A549 (cell line): ENCODE measurements around the gene PIGC. TPM values are rescaled to one million over a fixed set of nuclear protein-coding genes. Genes with fewer than 3 reads are reported as not detected.

Source experiments
- ATAC-seq, 2 experiments: fragments of 200-7000 bp in 1 of 2; fragments of >200 bp in 1 of 2; cut with Nextera tagmentation in 1 of 2; cut with Tn5 transposase in 1 of 2; 3 replicates each; pipeline versions ENCODE4 v1.8.0 to v1.9.1; 2018 to 2020; ENCODE audit warnings: mild to moderate bottlenecking in 1 of 2, moderate library complexity in 1 of 2
- CTCF ChIA-PET: fragments of 300-600 bp; sonication (Branson Sonifier 250); formaldehyde crosslinking; extraction: SDS; loops from one replicate; lab custom pipeline; 2021; ENCODE audit warnings: antibody characterized with exemption, inconsistent platforms; lab: Yijun Ruan, JAX
- POLR2A ChIA-PET: fragments of 350-600 bp; formaldehyde crosslinking; extraction: SDS; loops from one replicate; lab custom pipeline; 2021; ENCODE audit warnings: antibody characterized with exemption, inconsistent platforms; lab: Yijun Ruan, JAX
- DNase-seq, 2 experiments: peaks; one replicate each; pipeline versions ENCODE4 v3.0.0 to v3.0.0-alpha.2; 2011 to 2016; ENCODE audit warnings: low read depth in 1 of 2, low spot score in 1 of 2
- FAIRE-seq: peaks from 2 replicates; lab custom pipeline; 2011; peaks lifted over from hg19 to GRCh38; lab: Jason Lieb, UNC
- H3K27ac ChIP-seq, 2 experiments: fragments of >200 bp; sonication (Bioruptor Twin); formaldehyde crosslinking; 3 replicates each; pipeline ENCODE4 v1.5.1; 2016 to 2017
- H3K4me1 ChIP-seq: fragments of >200 bp; sonication (Bioruptor Twin); formaldehyde crosslinking; 3 replicates; pipeline ENCODE4 v1.6.1; 2016
- H3K4me2 ChIP-seq: fragments of >200 bp; sonication (Bioruptor Twin); formaldehyde crosslinking; 3 replicates; pipeline ENCODE4 v1.6.1; 2016
- H3K4me3 ChIP-seq: fragments of >200 bp; sonication (Bioruptor Twin); formaldehyde crosslinking; 3 replicates; pipeline ENCODE4 v1.5.1; 2016
- H3K9me3 ChIP-seq: fragments of >200 bp; sonication (Bioruptor Twin); formaldehyde crosslinking; 3 replicates; pipeline ENCODE4 v1.6.1; 2016
- BHLHE40 ChIP-seq: IDR thresholded peaks from 2 replicates; pipeline ENCODE4 v1.6.1; 2012; ENCODE audit warnings: low read depth, low read length, inconsistent platforms
- CBX2 ChIP-seq: fragments of 200-600 bp; sonication (generic); IDR thresholded peaks from 2 replicates; pipeline ENCODE4 v1.6.1; 2016; ENCODE audit warnings: low read depth, mild to moderate bottlenecking, borderline replicate concordance
- CBX8 ChIP-seq: fragments of 200-600 bp; sonication (generic); IDR thresholded peaks from 2 replicates; pipeline ENCODE4 v1.6.1; 2016
- E2F6 ChIP-seq: IDR thresholded peaks from 2 replicates; pipeline ENCODE4 v1.6.1; 2012; ENCODE audit warnings: low read depth, borderline replicate concordance
- EHMT2 ChIP-seq: fragments of 200-600 bp; sonication (generic); IDR thresholded peaks from 2 replicates; pipeline ENCODE4 v1.6.1; 2016; ENCODE audit warnings: antibody characterized with exemption, low read depth, mild to moderate bottlenecking, moderate library complexity
- EP300 ChIP-seq, 2 experiments: fragments of >200 bp; sonication (Bioruptor Twin); formaldehyde crosslinking; IDR thresholded peaks; 2 replicates in 1 of 2; 3 replicates in 1 of 2; pipeline ENCODE4 v1.6.1; 2016 to 2017
- FOSL2 ChIP-seq, 2 experiments: fragments of 450-650 bp in 1 of 2; fragments of >200 bp in 1 of 2; sonication (Bioruptor Twin) in 1 of 2; formaldehyde crosslinking; IDR thresholded peaks; 2 replicates each; pipeline versions ENCODE4 v1.5.0 to v1.6.1; 2016 to 2020; ENCODE audit warnings: mild to moderate bottlenecking in 1 of 2, moderate library complexity in 1 of 2
- GATA3 ChIP-seq: IDR thresholded peaks from 2 replicates; pipeline ENCODE4 v1.6.1; 2012; ENCODE audit warnings: borderline replicate concordance
- KDM1A ChIP-seq: fragments of 200-600 bp; sonication (generic); IDR thresholded peaks from 2 replicates; pipeline ENCODE4 v1.6.1; 2016; ENCODE audit warnings: low read depth, mild to moderate bottlenecking
- KDM5A ChIP-seq: fragments of 200-600 bp; sonication (generic); IDR thresholded peaks from 2 replicates; pipeline ENCODE4 v1.6.1; 2016; ENCODE audit warnings: antibody characterized with exemption, mild to moderate bottlenecking
- MAFK ChIP-seq: fragments of 450-650 bp; IDR thresholded peaks from 2 replicates; pipeline ENCODE4 v1.6.1; 2014; ENCODE audit not compliant: partially characterized antibody
- MAZ ChIP-seq: fragments of 150-350 bp; IDR thresholded peaks from 2 replicates; pipeline ENCODE4 v1.6.1; 2014; ENCODE audit warnings: antibody characterized with exemption, low read depth, low read length, borderline replicate concordance
- MYC ChIP-seq: IDR thresholded peaks from 2 replicates; pipeline ENCODE4 v1.6.1; 2012; ENCODE audit warnings: mild to moderate bottlenecking, inconsistent platforms, low read length, improper control_type of control experiment, borderline replicate concordance
- NFE2L2 ChIP-seq: fragments of 150-350 bp; conservative IDR thresholded peaks from 2 replicates; pipeline ENCODE4 v1.6.1; 2014; ENCODE audit warnings: low read length
- NPAS2 ChIP-seq: fragments of 250-450 bp; sonication (Bioruptor Pico); IDR thresholded peaks from 2 replicates; pipeline ENCODE4 v1.8.0; 2022; ENCODE audit warnings: mild to moderate bottlenecking, moderate library complexity, borderline replicate concordance
- NR3C1 ChIP-seq: fragments of >200 bp; sonication (Bioruptor Twin); formaldehyde crosslinking; IDR thresholded peaks from 3 replicates; pipeline ENCODE4 v1.6.1; 2017
- PBX3 ChIP-seq: IDR thresholded peaks from 2 replicates; pipeline ENCODE4 v1.6.1; 2012
- POLR2AphosphoS2 ChIP-seq: conservative IDR thresholded peaks from 2 replicates; pipeline ENCODE4 v1.6.1; 2012; ENCODE audit warnings: low read length, improper control_type of control experiment, inconsistent platforms
- RAD21 ChIP-seq, 2 experiments: fragments of >200 bp in 1 of 2; sonication (Bioruptor Twin) in 1 of 2; formaldehyde crosslinking in 1 of 2; IDR thresholded peaks in 1 of 2; conservative IDR thresholded peaks in 1 of 2; 2 replicates in 1 of 2; 3 replicates in 1 of 2; pipeline ENCODE4 v1.6.1; 2012 to 2018; ENCODE audit warnings: inconsistent platforms in 1 of 2
- RARB ChIP-seq: fragments of 250-450 bp; sonication (Bioruptor Pico); IDR thresholded peaks from 2 replicates; pipeline ENCODE4 v1.8.0; 2021; ENCODE audit warnings: mild to moderate bottlenecking, moderate library complexity
- RCOR1 ChIP-seq: fragments of 150-350 bp; IDR thresholded peaks from 2 replicates; pipeline ENCODE4 v1.6.1; 2014; ENCODE audit warnings: antibody characterized with exemption, low read length, low read depth
- RFX5 ChIP-seq: fragments of 450-650 bp; IDR thresholded peaks from 2 replicates; pipeline ENCODE4 v1.7.1; 2014; ENCODE audit warnings: antibody characterized with exemption, mild to moderate bottlenecking, moderate library complexity
- SMC3 ChIP-seq: fragments of >200 bp; sonication (Bioruptor Twin); formaldehyde crosslinking; IDR thresholded peaks from 3 replicates; pipeline ENCODE4 v1.6.1; 2018; ENCODE audit warnings: inconsistent platforms
- TFCP2L1 ChIP-seq: fragments of 250-450 bp; sonication (Bioruptor Pico); IDR thresholded peaks from 2 replicates; pipeline ENCODE4 v1.5.0; 2021; ENCODE audit warnings: mild to moderate bottlenecking
- TP53 ChIP-seq: fragments of 250-450 bp; sonication (Bioruptor Pico); IDR thresholded peaks from 2 replicates; pipeline ENCODE4 v1.5.0; 2021; ENCODE audit warnings: mild to moderate bottlenecking, moderate library complexity
- WGBS: methylation state at CpG from one replicate; pipeline ENCODE4 v1.1.6; 2017; ENCODE audit errors: missing lambda C conversion rate; 5-methylcytosine and 5-hydroxymethylcytosine counted together
- polyA plus RNA-seq, 4 experiments: library from polyadenylated mRNA; depleted of rRNA in 3 of 4; stranded (reverse); fragments of >200 nt; fragmentation: RNase III in 1 of 4; extraction: RNeasy Plus Mini Kit Qiagen cat#74134 plus additional on column Dnase treatment in 1 of 4; gene quantifications; 2 replicates in 3 of 4; 3 replicates in 1 of 4; pipeline ENCODE4 v1.2.3, GENCODE V29; 2011 to 2017
- TF ChIP-seq, protein P1 (sequence below): fragments of >200 bp; sonication (Bioruptor Twin); formaldehyde crosslinking; IDR thresholded peaks from 3 replicates; pipeline ENCODE4 v1.6.1; 2016
- TF ChIP-seq, protein P2 (sequence below): fragments of 150-350 bp; IDR thresholded peaks from 2 replicates; pipeline ENCODE4 v1.6.1; 2014; ENCODE audit warnings: low read depth, mild to moderate bottlenecking, low read length

Gene PIGC
- polyA plus RNA-seq, 2 of the 4 experiments (the other 2 are of a cell fraction), result 30.7 to 50.0 TPM

- POLR2A ChIA-PET, result no interaction called here
- FAIRE-seq, result no peak
- Histone ChIP-seq H3K27ac (no peak overlapping the region), H3K4me2 (no peak overlapping the region), H3K4me1 (no peaks in the 10 kb centered on the region), H3K9me3 (no peaks in the 10 kb centered on the region), H3K4me3 (no peak overlapping the region)
- no peak for ATAC-seq
- CTCF ChIA-PET, result interaction anchor here (1.1 to 3.2 kb wide), 3 partner anchors 22 to 403 kb away, joined by 3 to 11 read pairs (median 8); no protein-coding TSS in a partner anchor
- no peak for DNase-seq
- TF ChIP-seq NPAS2 (CRISPR knock-in tag), result no peak
- no peak for TF ChIP-seq RFX5
- no peak for TF ChIP-seq RCOR1
- TF ChIP-seq E2F6, result no peak
Measured at GRCh38 chr1:172405912-172406311, 38.0 kb downstream of the PIGC start.

DNA sequence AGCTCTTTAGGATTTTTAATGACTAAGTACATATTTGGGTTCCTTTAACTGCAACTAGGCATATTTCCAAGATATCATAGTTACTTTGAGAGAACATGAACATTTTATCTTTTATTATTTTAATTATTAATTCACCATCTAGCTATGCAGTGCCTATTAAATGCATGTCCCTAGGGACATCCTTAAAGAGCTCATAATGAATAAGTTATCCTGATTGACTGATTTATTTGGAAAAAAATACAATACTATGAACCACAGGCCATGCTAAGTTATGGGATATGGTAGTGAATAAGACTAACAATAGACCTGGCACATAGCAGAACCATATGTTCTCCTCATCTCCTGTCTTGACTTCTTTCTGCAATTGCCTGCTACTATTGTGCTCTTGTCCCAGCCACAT is 39.7 kb downstream of the PIGC start:
- peaks cover 12% of the 10 kb centered on the region for H3K4me1 ChIP-seq
- ATAC-seq, result no peak
- FAIRE-seq, result no peak
- no peaks in the 10 kb centered on the region for H3K9me3 ChIP-seq
- H3K4me2 ChIP-seq, result no peak overlapping the region
- CTCF ChIA-PET, result interaction anchor here (0.9 to 3.2 kb wide), 8 partner anchors 9 to 419 kb away, joined by 3 to 11 read pairs (median 4); no protein-coding TSS in a partner anchor
- H3K4me3 ChIP-seq, result no peak overlapping the region
- no peak overlapping the region for H3K27ac ChIP-seq
- no peak for DNase-seq
- no peak for TF ChIP-seq NR3C1
- TF ChIP-seq CBX2, result no peak
- TF ChIP-seq NPAS2 (CRISPR knock-in tag), result no peak
- TF ChIP-seq, protein P1, sequence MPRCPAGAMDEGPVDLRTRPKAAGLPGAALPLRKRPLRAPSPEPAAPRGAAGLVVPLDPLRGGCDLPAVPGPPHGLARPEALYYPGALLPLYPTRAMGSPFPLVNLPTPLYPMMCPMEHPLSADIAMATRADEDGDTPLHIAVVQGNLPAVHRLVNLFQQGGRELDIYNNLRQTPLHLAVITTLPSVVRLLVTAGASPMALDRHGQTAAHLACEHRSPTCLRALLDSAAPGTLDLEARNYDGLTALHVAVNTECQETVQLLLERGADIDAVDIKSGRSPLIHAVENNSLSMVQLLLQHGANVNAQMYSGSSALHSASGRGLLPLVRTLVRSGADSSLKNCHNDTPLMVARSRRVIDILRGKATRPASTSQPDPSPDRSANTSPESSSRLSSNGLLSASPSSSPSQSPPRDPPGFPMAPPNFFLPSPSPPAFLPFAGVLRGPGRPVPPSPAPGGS, result no peak
- no peak for TF ChIP-seq PBX3
- TF ChIP-seq EHMT2, result no peak
- TF ChIP-seq SMC3, result no peak
- no peak for TF ChIP-seq FOSL2 (IDR thresholded peaks at IDR 0.05)
- TF ChIP-seq FOSL2 (CRISPR knock-in tag; IDR thresholded peaks at IDR 0.05), result no peak
- no peak for TF ChIP-seq EP300 (IDR thresholded peaks at IDR 0.05)
- TF ChIP-seq KDM1A, result no peak
- TF ChIP-seq RFX5, result no peak
- TF ChIP-seq BHLHE40, result no peak
- TF ChIP-seq MAZ, result no peak
- TF ChIP-seq RAD21 (conservative IDR thresholded peaks at IDR 0.05 in 1 of 2, IDR thresholded peaks at IDR 0.05 in 1 of 2), result no peak
- TF ChIP-seq KDM5A, result no peak
- TF ChIP-seq TP53 (CRISPR knock-in tag), result no peak
- TF ChIP-seq RARB (CRISPR knock-in tag), result no peak
- TF ChIP-seq GATA3, result no peak
- no peak for TF ChIP-seq MAFK
- TF ChIP-seq MYC, result no peak
- POLR2A ChIA-PET, result no interaction called here

GRCh38 chr1:172402878-172403569 is 40.8 kb downstream of the PIGC start:
- TF ChIP-seq NR3C1 (no peak), NFE2L2 (no peak), POLR2AphosphoS2 (no peak), EP300 (IDR thresholded peaks at IDR 0.05) (no peak), CBX8 (no peak), TFCP2L1 (CRISPR knock-in tag) (no peak)
- TF ChIP-seq, protein P2, sequence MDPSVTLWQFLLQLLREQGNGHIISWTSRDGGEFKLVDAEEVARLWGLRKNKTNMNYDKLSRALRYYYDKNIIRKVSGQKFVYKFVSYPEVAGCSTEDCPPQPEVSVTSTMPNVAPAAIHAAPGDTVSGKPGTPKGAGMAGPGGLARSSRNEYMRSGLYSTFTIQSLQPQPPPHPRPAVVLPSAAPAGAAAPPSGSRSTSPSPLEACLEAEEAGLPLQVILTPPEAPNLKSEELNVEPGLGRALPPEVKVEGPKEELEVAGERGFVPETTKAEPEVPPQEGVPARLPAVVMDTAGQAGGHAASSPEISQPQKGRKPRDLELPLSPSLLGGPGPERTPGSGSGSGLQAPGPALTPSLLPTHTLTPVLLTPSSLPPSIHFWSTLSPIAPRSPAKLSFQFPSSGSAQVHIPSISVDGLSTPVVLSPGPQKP, result no peak
- Histone ChIP-seq H3K4me3 (no peak overlapping the region), H3K4me1 (peaks cover 20% of the 10 kb centered on the region), H3K4me2 (no peak overlapping the region), H3K9me3 (no peaks in the 10 kb centered on the region), H3K27ac (no peak overlapping the region)
- DNase-seq, result no peak
- no peak for ATAC-seq
- FAIRE-seq, result no peak
- CTCF ChIA-PET, result interaction anchor here (1.4 to 3.2 kb wide), 4 partner anchors 27 to 400 kb away, joined by 3 to 11 read pairs (median 6); no protein-coding TSS in a partner anchor
- POLR2A ChIA-PET, result no interaction called here
- 94% methylated on average over 1 of the region's 1 CpG for WGBS
